GM12878 (cell line): ENCODE data around the gene PSMA1. TPM values are rescaled to one million over a fixed set of nuclear protein-coding genes. Genes with fewer than 3 reads are reported as not detected.

Experiments
- DPF2 ChIP-seq: fragments of 450-650 bp; IDR thresholded peaks from 2 replicates; pipeline ENCODE4 v1.6.1; 2017; ENCODE audit warnings: mild to moderate bottlenecking
- MYB ChIP-seq: fragments of 150-350 bp; IDR thresholded peaks from 2 replicates; pipeline ENCODE4 v1.6.1; 2014; ENCODE audit warnings: mild to moderate bottlenecking, low read depth, low read length, borderline replicate concordance
- POLR2AphosphoS2 ChIP-seq: IDR thresholded peaks from 2 replicates; pipeline ENCODE4 v1.6.1; 2011; ENCODE audit warnings: low read depth, mild to moderate bottlenecking, low read length, improper control_type of control experiment, moderate library complexity
- RFX5 ChIP-seq: IDR thresholded peaks from 2 replicates; pipeline ENCODE4 v1.6.1; 2011; ENCODE audit warnings: low read depth, low read length, improper control_type of control experiment
- TBL1XR1 ChIP-seq: IDR thresholded peaks from 2 replicates; pipeline ENCODE4 v1.6.1; 2012; ENCODE audit warnings: low read depth, low read length, improper control_type of control experiment
- TCF12 ChIP-seq: IDR thresholded peaks from 2 replicates; pipeline ENCODE4 v1.6.1; 2011; ENCODE audit warnings: low read depth, mild to moderate bottlenecking, low read length
- ZNF384 ChIP-seq: IDR thresholded peaks from 2 replicates; pipeline ENCODE4 v1.6.1; 2012; ENCODE audit warnings: low read depth, mild to moderate bottlenecking, low read length, improper control_type of control experiment, borderline replicate concordance
- polyA plus RNA-seq, 11 experiments: library from polyadenylated mRNA; depleted of rRNA in 4 of 11; unstranded in 6 of 11; stranded (reverse) in 5 of 11; fragments of >200 nt; fragmentation: Nextera tagmentation in 4 of 11; fragmentation: Illumina TruSeq in 1 of 11; extraction: Ambion mirVana in 4 of 11; extraction: Trizol in 1 of 11; gene quantifications; 1 replicate in 1 of 11; 2 replicates in 10 of 11; pipeline versions ENCODE4 v1.2.1 to v1.2.3, GENCODE V29; 2011 to 2016; ENCODE audit warnings: inconsistent platforms in 2 of 11, missing spikeins in 2 of 11, low read depth in 1 of 11
- total RNA-seq, 4 experiments: library from RNA; depleted of rRNA in 3 of 4; stranded (reverse); fragments of >200 nt in 3 of 4; fragmentation: Illumina TruSeq in 1 of 4; extraction: Trizol in 1 of 4; gene quantifications; 2 replicates each; pipeline versions ENCODE4 v1.2.1 to v1.2.3, GENCODE V29; 2013 to 2021
- TF ChIP-seq, protein P1 (sequence below): IDR thresholded peaks from 2 replicates; pipeline ENCODE4 v1.6.1; 2012; ENCODE audit warnings: improper control_type of control experiment, low read depth, low read length; ENCODE audit not compliant: insufficient replicate concordance
- TF ChIP-seq, protein P2 (sequence below): IDR thresholded peaks from 2 replicates; pipeline ENCODE4 v1.6.1; 2012; ENCODE audit warnings: low read depth, low read length, improper control_type of control experiment
- TF ChIP-seq, protein P3 (sequence below): fragments of 450-650 bp; IDR thresholded peaks from 2 replicates; pipeline ENCODE4 v1.6.1; 2017; ENCODE audit warnings: low read depth, mild to moderate bottlenecking, moderate library complexity
- TF ChIP-seq, protein P4 (sequence below): fragments of 450-650 bp; formaldehyde crosslinking; IDR thresholded peaks from 2 replicates; pipeline ENCODE4 v1.5.0; 2022; ENCODE audit warnings: mild to moderate bottlenecking, missing genetic modification characterization
- TF ChIP-seq, protein P5 (sequence below): IDR thresholded peaks from 2 replicates; pipeline ENCODE4 v1.6.1; 2012; ENCODE audit warnings: mild to moderate bottlenecking, low read depth, low read length

PSMA1 gene
- total and polyA plus RNA-seq, 10 of the 15 experiments (the other 5 are each of a cell fraction or from before 2014, with no cell fraction given) = 185 to 678 (median 299) TPM

DNA sequence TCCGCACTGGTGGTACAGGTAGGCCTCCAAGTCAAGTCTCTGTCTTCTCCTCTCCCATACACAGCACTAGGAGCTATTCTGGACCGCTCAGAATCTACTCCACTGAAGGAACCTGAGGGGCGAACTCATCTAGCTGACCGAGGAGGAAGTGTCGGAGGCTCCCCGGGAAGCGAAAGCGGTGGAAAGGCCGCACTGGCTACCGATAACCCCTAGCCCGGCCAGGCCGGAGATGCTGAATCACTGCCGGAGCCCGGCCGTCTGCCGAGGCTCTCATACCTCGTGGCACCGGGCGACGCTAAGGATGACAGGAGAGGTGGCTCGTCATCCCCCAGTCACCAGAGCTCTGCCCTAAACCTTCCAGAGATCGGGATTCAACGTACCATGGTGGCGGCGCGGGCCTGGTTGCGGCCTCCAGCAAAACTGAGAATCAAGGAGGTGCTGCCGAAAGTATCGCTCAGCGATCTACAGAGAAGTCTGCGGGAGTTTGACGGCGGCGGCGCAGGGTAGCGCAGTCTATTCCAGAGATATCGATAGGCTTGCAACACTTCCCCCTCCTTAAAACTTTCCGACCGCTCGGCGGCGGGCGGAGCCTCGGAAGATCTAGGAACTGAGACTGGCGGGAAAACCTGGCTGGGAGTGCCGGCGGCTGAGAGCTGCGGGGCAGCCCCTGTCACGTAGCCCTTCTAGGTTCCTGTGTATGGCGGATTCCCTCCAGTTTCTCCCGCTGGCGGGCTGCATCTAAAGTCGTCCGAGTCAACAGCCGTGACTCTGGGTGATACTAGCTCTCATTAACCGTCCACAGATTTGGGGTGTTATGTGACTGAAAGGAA, at the start of gene PSMA1 (continued):
- TF ChIP-seq, protein P1, sequence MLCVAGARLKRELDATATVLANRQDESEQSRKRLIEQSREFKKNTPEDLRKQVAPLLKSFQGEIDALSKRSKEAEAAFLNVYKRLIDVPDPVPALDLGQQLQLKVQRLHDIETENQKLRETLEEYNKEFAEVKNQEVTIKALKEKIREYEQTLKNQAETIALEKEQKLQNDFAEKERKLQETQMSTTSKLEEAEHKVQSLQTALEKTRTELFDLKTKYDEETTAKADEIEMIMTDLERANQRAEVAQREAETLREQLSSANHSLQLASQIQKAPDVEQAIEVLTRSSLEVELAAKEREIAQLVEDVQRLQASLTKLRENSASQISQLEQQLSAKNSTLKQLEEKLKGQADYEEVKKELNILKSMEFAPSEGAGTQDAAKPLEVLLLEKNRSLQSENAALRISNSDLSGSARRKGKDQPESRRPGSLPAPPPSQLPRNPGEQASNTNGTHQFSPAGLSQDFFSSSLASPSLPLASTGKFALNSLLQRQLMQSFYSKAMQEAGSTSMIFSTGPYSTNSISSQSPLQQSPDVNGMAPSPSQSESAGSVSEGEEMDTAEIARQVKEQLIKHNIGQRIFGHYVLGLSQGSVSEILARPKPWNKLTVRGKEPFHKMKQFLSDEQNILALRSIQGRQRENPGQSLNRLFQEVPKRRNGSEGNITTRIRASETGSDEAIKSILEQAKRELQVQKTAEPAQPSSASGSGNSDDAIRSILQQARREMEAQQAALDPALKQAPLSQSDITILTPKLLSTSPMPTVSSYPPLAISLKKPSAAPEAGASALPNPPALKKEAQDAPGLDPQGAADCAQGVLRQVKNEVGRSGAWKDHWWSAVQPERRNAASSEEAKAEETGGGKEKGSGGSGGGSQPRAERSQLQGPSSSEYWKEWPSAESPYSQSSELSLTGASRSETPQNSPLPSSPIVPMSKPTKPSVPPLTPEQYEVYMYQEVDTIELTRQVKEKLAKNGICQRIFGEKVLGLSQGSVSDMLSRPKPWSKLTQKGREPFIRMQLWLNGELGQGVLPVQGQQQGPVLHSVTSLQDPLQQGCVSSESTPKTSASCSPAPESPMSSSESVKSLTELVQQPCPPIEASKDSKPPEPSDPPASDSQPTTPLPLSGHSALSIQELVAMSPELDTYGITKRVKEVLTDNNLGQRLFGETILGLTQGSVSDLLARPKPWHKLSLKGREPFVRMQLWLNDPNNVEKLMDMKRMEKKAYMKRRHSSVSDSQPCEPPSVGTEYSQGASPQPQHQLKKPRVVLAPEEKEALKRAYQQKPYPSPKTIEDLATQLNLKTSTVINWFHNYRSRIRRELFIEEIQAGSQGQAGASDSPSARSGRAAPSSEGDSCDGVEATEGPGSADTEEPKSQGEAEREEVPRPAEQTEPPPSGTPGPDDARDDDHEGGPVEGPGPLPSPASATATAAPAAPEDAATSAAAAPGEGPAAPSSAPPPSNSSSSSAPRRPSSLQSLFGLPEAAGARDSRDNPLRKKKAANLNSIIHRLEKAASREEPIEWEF = peak; percentile 98
- TF ChIP-seq DPF2 = peak; percentile 63; the same call in 1 of the 2 replicates
- TF ChIP-seq, protein P2, sequence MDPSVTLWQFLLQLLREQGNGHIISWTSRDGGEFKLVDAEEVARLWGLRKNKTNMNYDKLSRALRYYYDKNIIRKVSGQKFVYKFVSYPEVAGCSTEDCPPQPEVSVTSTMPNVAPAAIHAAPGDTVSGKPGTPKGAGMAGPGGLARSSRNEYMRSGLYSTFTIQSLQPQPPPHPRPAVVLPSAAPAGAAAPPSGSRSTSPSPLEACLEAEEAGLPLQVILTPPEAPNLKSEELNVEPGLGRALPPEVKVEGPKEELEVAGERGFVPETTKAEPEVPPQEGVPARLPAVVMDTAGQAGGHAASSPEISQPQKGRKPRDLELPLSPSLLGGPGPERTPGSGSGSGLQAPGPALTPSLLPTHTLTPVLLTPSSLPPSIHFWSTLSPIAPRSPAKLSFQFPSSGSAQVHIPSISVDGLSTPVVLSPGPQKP = peak; percentile 60; the same call in 1 of the 2 replicates
- TF ChIP-seq POLR2AphosphoS2 = peak; percentile 97; the same call in 1 of the 2 replicates
- TF ChIP-seq RFX5 = 0 out of 2 replicates have a peak, but pooled peaks have one; percentile 43
- TF ChIP-seq TCF12 = peak; percentile 38; the same call in 1 of the 2 replicates
- TF ChIP-seq MYB = no peak
- TF ChIP-seq, protein P3, sequence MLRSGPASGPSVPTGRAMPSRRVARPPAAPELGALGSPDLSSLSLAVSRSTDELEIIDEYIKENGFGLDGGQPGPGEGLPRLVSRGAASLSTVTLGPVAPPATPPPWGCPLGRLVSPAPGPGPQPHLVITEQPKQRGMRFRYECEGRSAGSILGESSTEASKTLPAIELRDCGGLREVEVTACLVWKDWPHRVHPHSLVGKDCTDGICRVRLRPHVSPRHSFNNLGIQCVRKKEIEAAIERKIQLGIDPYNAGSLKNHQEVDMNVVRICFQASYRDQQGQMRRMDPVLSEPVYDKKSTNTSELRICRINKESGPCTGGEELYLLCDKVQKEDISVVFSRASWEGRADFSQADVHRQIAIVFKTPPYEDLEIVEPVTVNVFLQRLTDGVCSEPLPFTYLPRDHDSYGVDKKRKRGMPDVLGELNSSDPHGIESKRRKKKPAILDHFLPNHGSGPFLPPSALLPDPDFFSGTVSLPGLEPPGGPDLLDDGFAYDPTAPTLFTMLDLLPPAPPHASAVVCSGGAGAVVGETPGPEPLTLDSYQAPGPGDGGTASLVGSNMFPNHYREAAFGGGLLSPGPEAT = peak; percentile 99
- TF ChIP-seq, protein P4, sequence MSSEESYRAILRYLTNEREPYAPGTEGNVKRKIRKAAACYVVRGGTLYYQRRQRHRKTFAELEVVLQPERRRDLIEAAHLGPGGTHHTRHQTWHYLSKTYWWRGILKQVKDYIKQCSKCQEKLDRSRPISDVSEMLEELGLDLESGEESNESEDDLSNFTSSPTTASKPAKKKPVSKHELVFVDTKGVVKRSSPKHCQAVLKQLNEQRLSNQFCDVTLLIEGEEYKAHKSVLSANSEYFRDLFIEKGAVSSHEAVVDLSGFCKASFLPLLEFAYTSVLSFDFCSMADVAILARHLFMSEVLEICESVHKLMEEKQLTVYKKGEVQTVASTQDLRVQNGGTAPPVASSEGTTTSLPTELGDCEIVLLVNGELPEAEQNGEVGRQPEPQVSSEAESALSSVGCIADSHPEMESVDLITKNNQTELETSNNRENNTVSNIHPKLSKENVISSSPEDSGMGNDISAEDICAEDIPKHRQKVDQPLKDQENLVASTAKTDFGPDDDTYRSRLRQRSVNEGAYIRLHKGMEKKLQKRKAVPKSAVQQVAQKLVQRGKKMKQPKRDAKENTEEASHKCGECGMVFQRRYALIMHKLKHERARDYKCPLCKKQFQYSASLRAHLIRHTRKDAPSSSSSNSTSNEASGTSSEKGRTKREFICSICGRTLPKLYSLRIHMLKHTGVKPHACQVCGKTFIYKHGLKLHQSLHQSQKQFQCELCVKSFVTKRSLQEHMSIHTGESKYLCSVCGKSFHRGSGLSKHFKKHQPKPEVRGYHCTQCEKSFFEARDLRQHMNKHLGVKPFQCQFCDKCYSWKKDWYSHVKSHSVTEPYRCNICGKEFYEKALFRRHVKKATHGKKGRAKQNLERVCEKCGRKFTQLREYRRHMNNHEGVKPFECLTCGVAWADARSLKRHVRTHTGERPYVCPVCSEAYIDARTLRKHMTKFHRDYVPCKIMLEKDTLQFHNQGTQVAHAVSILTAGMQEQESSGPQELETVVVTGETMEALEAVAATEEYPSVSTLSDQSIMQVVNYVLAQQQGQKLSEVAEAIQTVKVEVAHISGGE (CRISPR knock-in tag) = no peak
- TF ChIP-seq, protein P5, sequence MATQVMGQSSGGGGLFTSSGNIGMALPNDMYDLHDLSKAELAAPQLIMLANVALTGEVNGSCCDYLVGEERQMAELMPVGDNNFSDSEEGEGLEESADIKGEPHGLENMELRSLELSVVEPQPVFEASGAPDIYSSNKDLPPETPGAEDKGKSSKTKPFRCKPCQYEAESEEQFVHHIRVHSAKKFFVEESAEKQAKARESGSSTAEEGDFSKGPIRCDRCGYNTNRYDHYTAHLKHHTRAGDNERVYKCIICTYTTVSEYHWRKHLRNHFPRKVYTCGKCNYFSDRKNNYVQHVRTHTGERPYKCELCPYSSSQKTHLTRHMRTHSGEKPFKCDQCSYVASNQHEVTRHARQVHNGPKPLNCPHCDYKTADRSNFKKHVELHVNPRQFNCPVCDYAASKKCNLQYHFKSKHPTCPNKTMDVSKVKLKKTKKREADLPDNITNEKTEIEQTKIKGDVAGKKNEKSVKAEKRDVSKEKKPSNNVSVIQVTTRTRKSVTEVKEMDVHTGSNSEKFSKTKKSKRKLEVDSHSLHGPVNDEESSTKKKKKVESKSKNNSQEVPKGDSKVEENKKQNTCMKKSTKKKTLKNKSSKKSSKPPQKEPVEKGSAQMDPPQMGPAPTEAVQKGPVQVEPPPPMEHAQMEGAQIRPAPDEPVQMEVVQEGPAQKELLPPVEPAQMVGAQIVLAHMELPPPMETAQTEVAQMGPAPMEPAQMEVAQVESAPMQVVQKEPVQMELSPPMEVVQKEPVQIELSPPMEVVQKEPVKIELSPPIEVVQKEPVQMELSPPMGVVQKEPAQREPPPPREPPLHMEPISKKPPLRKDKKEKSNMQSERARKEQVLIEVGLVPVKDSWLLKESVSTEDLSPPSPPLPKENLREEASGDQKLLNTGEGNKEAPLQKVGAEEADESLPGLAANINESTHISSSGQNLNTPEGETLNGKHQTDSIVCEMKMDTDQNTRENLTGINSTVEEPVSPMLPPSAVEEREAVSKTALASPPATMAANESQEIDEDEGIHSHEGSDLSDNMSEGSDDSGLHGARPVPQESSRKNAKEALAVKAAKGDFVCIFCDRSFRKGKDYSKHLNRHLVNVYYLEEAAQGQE = peak; percentile 32; the same call in 1 of the 2 replicates
- TF ChIP-seq TBL1XR1 = peak; percentile 88
- TF ChIP-seq ZNF384 = no peak
